Mesodermal cell (in vitro differentiated cells): ENCODE data around the gene LMTK3.
"Not testable (repeated sequence)": the region's sequence is repeated elsewhere in the genome, so short reads cannot be mapped to it uniquely, and the experiment has no call there.

Experiments used
- H3K27ac ChIP-seq: 2 replicates; pipeline ENCODE4 v1.7.0; 2013; ENCODE audit warnings: mild to moderate bottlenecking, low read depth, low read length, moderate library complexity; ENCODE audit not compliant: severe bottlenecking
- H3K36me3 ChIP-seq: 2 replicates; pipeline ENCODE4 v1.7.1; 2013; ENCODE audit warnings: mild to moderate bottlenecking, low read length, moderate library complexity; ENCODE audit not compliant: control insufficient read depth, insufficient read depth
- H3K4me1 ChIP-seq: one replicate; pipeline ENCODE4 v1.7.1; 2013; ENCODE audit warnings: mild to moderate bottlenecking, low read length; ENCODE audit not compliant: insufficient read depth, control insufficient read depth, poor library complexity, severe bottlenecking
- H3K4me3 ChIP-seq: 2 replicates; pipeline ENCODE4 v1.7.0; 2013; ENCODE audit warnings: low read length, control low read depth, mild to moderate bottlenecking; ENCODE audit not compliant: insufficient read depth, poor library complexity, severe bottlenecking; ENCODE audit errors: extremely low read depth
- H3K9me3 ChIP-seq: 2 replicates; pipeline ENCODE4 v1.7.1; 2013; ENCODE audit warnings: mild to moderate bottlenecking, low read length, moderate library complexity; ENCODE audit not compliant: control insufficient read depth
- WGBS, 2 experiments: methylation state at CpG; one replicate each; pipeline ENCODE4 v1.1.5; 2013; ENCODE audit warnings: missing lambda C conversion rate in 2 of 2; ENCODE audit not compliant: insufficient coverage in 2 of 2; 5-methylcytosine and 5-hydroxymethylcytosine counted together

LMTK3 gene

DNA sequence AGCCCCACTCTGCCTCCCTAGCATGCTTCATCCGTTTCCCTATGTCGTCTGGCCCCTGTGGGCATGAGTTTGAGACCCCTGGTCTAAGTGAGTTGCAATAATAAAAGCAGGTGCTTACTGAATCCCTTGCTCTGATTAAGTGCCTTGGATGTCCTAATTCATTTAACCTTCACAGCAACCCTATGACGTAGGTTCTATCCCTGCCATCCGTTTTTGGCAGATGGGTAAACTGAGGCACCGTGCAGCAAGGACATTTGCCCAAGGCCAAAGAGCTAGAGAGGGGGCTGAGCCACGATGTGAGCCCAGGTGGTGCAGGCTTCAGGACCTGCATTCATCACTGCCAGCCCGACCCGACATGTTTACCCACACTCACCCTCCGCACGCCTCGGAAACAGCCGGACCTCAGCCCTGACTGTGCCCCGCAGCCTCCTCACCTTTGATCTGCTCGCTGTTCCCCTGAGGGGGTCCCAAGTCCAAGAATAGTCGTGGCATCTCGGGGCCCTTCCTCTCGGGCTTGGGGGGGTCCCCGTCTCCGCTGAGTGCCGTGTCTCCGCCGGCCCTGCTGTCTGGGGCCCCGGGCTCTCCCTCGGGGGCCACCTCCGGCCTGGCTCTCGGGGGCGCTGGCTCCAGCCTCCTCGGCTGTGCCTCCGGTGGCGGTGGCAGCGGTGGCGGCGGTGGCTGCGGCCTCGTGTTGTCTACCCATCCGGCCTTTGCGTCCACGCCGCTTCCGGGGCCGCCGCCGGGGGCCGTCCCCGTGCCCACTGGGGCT is 14.5 kb downstream of the LMTK3 start:
- Histone ChIP-seq H3K27ac (no peak overlapping the region), H3K9me3 (no peaks in the 10 kb centered on the region), H3K4me3 (no peak overlapping the region), H3K36me3 (no peaks in the 10 kb centered on the region), H3K4me1 (no peaks in the 10 kb centered on the region)
- 95 to 96% methylated on average over 31 to 43 of the region's 45 CpGs for WGBS, 2 experiments

GRCh38 chr19:48495396-48495795 is 16.2 kb downstream of the LMTK3 start:
- H3K36me3 ChIP-seq: no peaks in the 10 kb centered on the region
- WGBS, 2 experiments: 92 to 94% methylated on average over 3 to 6 of the region's 6 CpGs

DNA sequence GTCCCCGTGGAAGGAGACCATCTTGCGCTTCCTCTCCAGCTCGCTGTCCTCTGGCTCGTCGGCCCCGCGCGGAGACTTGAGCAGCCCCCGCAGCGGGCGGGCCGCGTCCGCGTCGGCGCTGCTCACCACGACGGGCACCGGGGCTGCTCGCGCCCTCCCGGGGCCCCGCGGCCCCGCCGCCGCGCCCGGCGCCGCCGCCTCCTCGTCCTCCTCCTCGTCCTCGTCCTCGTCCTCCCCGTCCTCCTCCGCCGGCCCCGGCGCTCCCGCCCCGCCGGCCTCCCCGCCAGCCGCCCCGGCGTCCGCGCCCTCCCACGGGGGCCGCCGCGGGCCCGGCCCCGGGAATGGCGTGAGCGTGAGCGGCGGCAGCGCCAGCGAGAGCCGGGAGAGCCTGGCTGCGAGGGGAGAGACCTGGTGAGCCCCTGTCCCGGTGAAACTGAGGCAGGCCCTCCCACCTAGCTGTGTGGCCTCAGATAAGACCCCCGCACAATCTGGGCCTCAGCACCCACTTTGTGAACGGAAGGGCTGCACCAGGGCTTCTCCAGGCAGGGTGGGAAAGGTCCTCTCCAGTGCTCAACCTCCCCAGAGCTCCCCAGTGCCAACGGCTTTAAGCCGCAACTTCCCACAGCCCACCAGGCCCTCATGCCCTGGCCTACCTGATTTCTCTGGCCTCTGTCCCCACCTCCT is 17.8 kb downstream of the LMTK3 start:
- Histone ChIP-seq H3K4me3 (peak overlapping the region; percentile 40), H3K27ac (no peak overlapping the region), H3K9me3 (no peaks in the 10 kb centered on the region), H3K36me3 (no peaks in the 10 kb centered on the region), H3K4me1 (no peaks in the 10 kb centered on the region)
- WGBS, 2 experiments: 9 to 11% methylated on average over 48 to 65 of the region's 70 CpGs

More at GRCh38 chr19:48495396-48495795, 16.2 kb downstream of the LMTK3 start:
- Histone ChIP-seq H3K9me3 (no peaks in the 10 kb centered on the region), H3K4me3 (no peak overlapping the region), H3K27ac (no peak overlapping the region), H3K4me1 (no peaks in the 10 kb centered on the region)

GRCh38 chr19:48492925-48493717 is 18.5 kb downstream of the LMTK3 start:
- 8 to 13% methylated on average over 21 to 34 of the region's 47 CpGs for WGBS, 2 experiments
- H3K9me3 ChIP-seq: no peaks in the 10 kb centered on the region
- H3K4me3 ChIP-seq: peak overlapping the region; percentile 40
- H3K27ac ChIP-seq: peak overlapping the region; percentile 10
- H3K36me3 ChIP-seq: no peaks in the 10 kb centered on the region
- peaks cover under 1% of the 10 kb centered on the region for H3K4me1 ChIP-seq

- Histone ChIP-seq H3K36me3 (no peaks in the 10 kb centered on the region), H3K9me3 (no peaks in the 10 kb centered on the region)
- 15 to 38% methylated on average over 5 to 9 of the region's 10 CpGs for WGBS, 2 experiments
Measured at GRCh38 chr19:48491793-48492123, 19.9 kb downstream of the LMTK3 start.

GRCh38 chr19:48490981-48491792 is 20.4 kb downstream of the LMTK3 start:
- Histone ChIP-seq H3K9me3 (no peaks in the 10 kb centered on the region), H3K36me3 (no peaks in the 10 kb centered on the region), H3K4me1 (peaks cover 4% of the 10 kb centered on the region), H3K27ac (no peak overlapping the region), H3K4me3 (peak overlapping the region; percentile 8)
- WGBS, 2 experiments: 11 to 12% methylated on average over 20 to 24 of the region's 50 CpGs

More at GRCh38 chr19:48491793-48492123, 19.9 kb downstream of the LMTK3 start:
- Histone ChIP-seq H3K4me1 (peaks cover 4% of the 10 kb centered on the region), H3K27ac (no peak overlapping the region), H3K4me3 (peak overlapping the region; percentile 8)

GRCh38 chr19:48489608-48490216 is 21.9 kb downstream of the LMTK3 start:
- 28 to 39% methylated on average over 15 to 17 of the region's 19 CpGs for WGBS, 2 experiments
- Histone ChIP-seq H3K27ac (no peak overlapping the region), H3K4me3 (no peak overlapping the region), H3K4me1 (peaks cover 4% of the 10 kb centered on the region), H3K9me3 (no peaks in the 10 kb centered on the region), H3K36me3 (no peaks in the 10 kb centered on the region)

DNA sequence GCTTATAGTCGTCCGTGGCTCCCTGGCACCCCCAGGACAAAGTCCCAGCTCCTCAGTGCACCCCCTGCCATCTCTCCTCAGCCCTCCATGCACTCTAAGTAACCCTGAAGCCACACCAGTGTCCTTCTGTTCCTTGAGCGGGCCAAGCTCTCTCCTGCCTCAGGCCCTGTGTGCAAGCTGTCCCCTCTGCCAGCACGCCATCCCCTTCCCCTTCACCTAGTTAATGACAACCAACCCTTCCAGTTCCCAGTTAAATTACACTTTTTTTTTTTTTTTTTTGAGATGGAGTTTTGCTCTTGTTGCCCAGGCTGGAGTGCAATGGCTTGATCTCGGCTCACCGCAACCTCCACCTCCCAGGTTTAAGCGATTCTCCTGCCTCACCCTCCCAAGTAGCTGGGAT is 23.2 kb downstream of the LMTK3 start:
- not testable (repeated sequence) for H3K4me3 ChIP-seq, H3K4me1 ChIP-seq, H3K36me3 ChIP-seq, H3K27ac ChIP-seq, H3K9me3 ChIP-seq
- WGBS, 2 experiments: 89 to 96% methylated on average over 3 of the region's 7 CpGs

GRCh38 chr19:48487948-48488347 is 23.7 kb downstream of the LMTK3 start:
- H3K4me3 ChIP-seq: no peak overlapping the region
- H3K36me3 ChIP-seq: peaks cover 4% of the 10 kb centered on the region
- no peak overlapping the region for H3K27ac ChIP-seq
- no peaks in the 10 kb centered on the region for H3K9me3 ChIP-seq
- 91 to 95% methylated on average over 7 to 8 of the region's 8 CpGs for WGBS, 2 experiments
- peaks cover 4% of the 10 kb centered on the region for H3K4me1 ChIP-seq

DNA sequence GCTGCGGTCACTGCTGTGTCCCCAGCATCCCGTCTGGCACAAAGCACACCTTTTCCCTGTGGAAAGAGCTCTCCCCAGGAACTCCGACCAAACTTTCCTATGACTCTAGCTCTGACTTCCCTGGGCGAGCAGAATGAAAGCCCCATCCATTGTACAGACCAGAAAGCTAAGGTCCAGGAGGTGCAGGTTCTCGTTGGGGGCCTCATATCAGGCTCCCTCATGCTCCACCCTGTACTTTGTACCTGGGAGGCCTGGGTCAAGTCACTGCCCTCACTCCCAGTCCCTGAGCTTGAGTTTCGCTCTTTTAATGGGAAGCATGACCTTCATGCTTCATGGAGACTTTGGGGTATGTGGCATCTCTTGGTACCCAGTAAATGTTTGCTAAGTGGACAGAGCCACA is 24.1 kb downstream of the LMTK3 start:
- Histone ChIP-seq H3K4me3 (no peak overlapping the region), H3K27ac (no peak overlapping the region), H3K9me3 (no peaks in the 10 kb centered on the region), H3K4me1 (peaks cover 4% of the 10 kb centered on the region), H3K36me3 (peaks cover 6% of the 10 kb centered on the region)
- whole genome bisulfite sequencing, 2 experiments: 90 to 96% methylated on average over 5 to 6 of the region's 6 CpGs
